ENCODE measurements around the gene ABTB2. TPM values are rescaled to one million over a fixed set of nuclear protein-coding genes. Genes with fewer than 3 reads are reported as not detected.

Gene ABTB2
- total RNA-seq, 2 donors from 2014 or later, result 2.1 to 4.3 TPM

DNA sequence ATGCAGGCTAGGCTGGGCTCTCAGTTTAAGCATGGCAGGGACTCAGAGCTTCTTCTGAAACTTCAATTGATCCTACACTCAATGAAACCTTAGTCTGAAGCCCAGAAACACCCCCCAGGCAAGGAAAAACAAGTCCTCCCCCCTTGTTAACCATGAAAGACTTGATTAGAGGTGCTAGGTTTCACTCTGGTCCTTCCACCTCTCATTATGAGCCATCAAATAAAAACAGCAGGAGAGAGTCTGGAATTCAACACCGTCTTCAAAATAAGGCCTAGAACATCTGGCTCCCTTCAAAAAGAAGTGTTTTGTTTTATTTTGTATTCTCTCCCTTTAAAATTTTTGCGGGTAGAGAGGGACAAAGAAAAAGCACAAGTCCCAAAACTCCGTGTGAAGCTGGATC lies 156.7 kb downstream of the ABTB2 start:
- Histone ChIP-seq H3K9me3 (no peaks in the 10 kb centered on the region), H3K36me3 (replicated peaks in 1 of 2; ENCODE audit: insufficient read depth in 1 of 2, low read depth in 2 of 2) (no peaks in the 10 kb centered on the region), H3K4me3 (no peak overlapping the region), H3K27ac (no peak overlapping the region), H3K27me3 (no peaks in the 10 kb centered on the region), H3K4me1 (no peaks in the 10 kb centered on the region)
- intact Hi-C loops (cut with DNase I), result no loop called here
- TF ChIP-seq, protein P1, sequence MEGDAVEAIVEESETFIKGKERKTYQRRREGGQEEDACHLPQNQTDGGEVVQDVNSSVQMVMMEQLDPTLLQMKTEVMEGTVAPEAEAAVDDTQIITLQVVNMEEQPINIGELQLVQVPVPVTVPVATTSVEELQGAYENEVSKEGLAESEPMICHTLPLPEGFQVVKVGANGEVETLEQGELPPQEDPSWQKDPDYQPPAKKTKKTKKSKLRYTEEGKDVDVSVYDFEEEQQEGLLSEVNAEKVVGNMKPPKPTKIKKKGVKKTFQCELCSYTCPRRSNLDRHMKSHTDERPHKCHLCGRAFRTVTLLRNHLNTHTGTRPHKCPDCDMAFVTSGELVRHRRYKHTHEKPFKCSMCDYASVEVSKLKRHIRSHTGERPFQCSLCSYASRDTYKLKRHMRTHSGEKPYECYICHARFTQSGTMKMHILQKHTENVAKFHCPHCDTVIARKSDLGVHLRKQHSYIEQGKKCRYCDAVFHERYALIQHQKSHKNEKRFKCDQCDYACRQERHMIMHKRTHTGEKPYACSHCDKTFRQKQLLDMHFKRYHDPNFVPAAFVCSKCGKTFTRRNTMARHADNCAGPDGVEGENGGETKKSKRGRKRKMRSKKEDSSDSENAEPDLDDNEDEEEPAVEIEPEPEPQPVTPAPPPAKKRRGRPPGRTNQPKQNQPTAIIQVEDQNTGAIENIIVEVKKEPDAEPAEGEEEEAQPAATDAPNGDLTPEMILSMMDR (IDR thresholded peaks at IDR 0.05), result no peak
- TF ChIP-seq POLR2A (IDR thresholded peaks at IDR 0.05), result no peak
- no peak for DNase-seq
- 77 to 79% methylated on average over 3 of the region's 3 CpGs for WGBS, 2 donors
- ATAC-seq, result no peak

DNA sequence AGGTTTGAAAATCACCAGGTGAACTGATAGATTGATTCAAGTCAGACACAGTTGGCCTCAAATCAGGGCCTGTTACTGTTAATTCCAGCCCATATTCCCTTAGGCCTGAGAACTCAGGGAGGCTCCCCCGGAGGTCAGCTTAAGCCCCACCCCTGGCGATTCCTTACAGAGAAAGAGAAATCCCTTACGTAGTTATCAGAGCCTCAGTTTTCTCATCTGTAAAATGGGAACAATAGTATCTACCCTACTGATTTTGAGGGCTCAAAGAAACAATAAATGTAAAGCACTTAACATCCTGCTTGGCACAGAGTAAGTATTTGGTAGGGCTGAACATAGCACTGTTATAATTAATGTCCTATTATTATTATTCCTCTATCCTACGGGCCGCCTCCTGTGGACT lies 158.3 kb downstream of the ABTB2 start:
- Histone ChIP-seq H3K9me3 (no peaks in the 10 kb centered on the region), H3K27me3 (no peaks in the 10 kb centered on the region), H3K36me3 (replicated peaks in 1 of 2; ENCODE audit: insufficient read depth in 1 of 2, low read depth in 2 of 2) (no peaks in the 10 kb centered on the region), H3K4me3 (no peak overlapping the region), H3K4me1 (no peaks in the 10 kb centered on the region), H3K27ac (no peak overlapping the region)
- TF ChIP-seq POLR2A (IDR thresholded peaks at IDR 0.05), result no peak
- TF ChIP-seq, protein P1 (IDR thresholded peaks at IDR 0.05), result no peak
- WGBS, 2 donors, result 72% methylated on average over 5 of the region's 5 CpGs
- ATAC-seq (no peak), DNase-seq (no peak)
- intact Hi-C loops (cut with DNase I), result no loop called here

DNA sequence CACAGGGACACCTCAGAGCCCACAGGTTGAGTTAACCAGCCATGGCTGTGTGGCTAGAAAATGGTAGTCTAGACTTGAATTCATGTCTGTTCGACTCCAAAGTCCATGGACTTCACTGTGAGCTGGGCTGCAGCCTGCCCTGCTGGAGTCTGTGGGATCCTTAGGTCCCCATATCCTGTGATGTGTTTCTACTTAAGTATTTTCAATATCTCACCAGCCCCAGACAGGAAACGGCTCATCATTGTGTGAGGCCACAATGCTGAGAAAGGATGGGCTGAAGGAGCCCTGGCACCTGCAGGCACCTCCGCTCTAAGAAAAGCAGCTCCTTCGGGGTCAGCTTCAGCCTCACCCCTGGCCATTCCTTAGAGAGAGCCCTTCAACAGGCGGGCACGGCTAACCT lies 159.3 kb downstream of the ABTB2 start:
- TF ChIP-seq, protein P1 (IDR thresholded peaks at IDR 0.05), result no peak
- no peak for TF ChIP-seq POLR2A (IDR thresholded peaks at IDR 0.05)
- intact Hi-C loops (cut with DNase I), result no loop called here
- no peak overlapping the region for H3K27ac ChIP-seq
- DNase-seq, result no peak
- no peaks in the 10 kb centered on the region for H3K4me1 ChIP-seq
- no peak overlapping the region for H3K4me3 ChIP-seq
- no peaks in the 10 kb centered on the region for H3K9me3 ChIP-seq
- no peaks in the 10 kb centered on the region for H3K36me3 ChIP-seq (replicated peaks in 1 of 2; ENCODE audit: insufficient read depth in 1 of 2, low read depth in 2 of 2)
- 88 to 97% methylated on average over 6 of the region's 6 CpGs for WGBS, 2 donors
- no peak for ATAC-seq
- no peaks in the 10 kb centered on the region for H3K27me3 ChIP-seq

DNA sequence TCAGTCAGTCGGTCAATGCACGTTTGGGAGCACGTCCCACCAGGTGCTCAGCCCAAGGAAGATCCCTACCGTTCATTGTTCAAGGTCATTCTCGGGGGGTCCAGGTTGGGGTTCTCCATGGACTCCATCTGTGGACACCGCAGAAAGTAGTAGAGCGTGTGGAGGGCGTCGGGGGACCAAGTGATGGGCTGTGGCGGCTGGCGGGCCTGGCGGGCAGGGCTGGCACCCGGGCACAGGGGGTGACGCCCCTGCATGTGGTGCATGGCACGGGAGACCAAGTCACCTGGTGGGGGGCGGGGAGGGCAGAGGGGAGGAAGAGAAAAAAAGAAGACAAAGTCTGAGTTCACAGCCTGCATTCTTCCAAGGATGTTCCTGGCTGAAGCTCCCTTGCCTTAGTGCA lies 160.6 kb downstream of the ABTB2 start:
- TF ChIP-seq, protein P1 (IDR thresholded peaks at IDR 0.05), result no peak
- no peak for TF ChIP-seq POLR2A (IDR thresholded peaks at IDR 0.05)
- H3K4me3 ChIP-seq, result no peak overlapping the region
- no peaks in the 10 kb centered on the region for H3K9me3 ChIP-seq
- 92 to 96% methylated on average over 14 to 16 of the region's 16 CpGs for WGBS, 2 donors
- DNase-seq (no peak), ATAC-seq (no peak)
- H3K27ac ChIP-seq, result no peak overlapping the region
- H3K4me1 ChIP-seq, result no peaks in the 10 kb centered on the region
- intact Hi-C loops (cut with DNase I), result no loop called here
- H3K27me3 ChIP-seq, result no peaks in the 10 kb centered on the region
- no peaks in the 10 kb centered on the region for H3K36me3 ChIP-seq (replicated peaks in 1 of 2; ENCODE audit: insufficient read depth in 1 of 2, low read depth in 2 of 2)

DNA sequence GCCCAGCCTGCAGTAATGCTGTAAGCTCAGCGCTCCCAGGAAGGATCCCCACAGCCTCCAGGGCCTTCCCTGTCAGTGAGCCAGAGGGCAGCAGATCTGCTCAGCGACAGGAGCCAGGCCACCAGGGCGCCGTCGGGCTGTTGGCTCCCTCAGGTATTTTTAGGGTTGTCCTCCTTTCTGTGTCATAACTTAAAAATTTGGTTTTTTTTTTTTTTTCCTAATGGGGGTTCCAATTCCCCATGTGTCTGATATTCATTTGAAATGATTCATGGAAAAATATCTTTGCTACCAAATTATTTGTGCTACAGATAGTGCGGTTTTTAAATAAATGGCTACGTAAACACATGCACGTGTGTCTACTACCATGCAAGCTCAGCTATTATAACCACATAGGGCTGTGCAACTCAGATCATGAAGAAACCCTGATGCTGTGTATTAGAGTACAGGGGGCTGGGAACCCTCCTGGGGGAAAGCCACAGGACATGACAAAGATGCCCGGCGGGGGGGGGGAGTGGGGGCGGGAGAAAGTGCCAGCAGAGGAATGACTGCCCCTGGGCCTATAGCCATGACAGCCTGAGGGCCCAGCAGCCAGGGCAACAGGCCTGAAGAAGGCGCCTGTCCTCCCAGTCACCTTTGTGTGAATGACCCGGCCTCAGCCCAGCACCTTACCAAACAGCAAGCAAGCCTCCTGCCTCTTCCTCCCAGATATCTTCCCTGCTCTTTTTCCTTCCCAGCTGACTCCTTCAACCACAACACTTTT lies 163.1 kb downstream of the ABTB2 start:
- H3K4me3 ChIP-seq, result no peak overlapping the region
- TF ChIP-seq, protein P1 (IDR thresholded peaks at IDR 0.05), result no peak
- TF ChIP-seq POLR2A (IDR thresholded peaks at IDR 0.05), result no peak
- H3K4me1 ChIP-seq, result no peaks in the 10 kb centered on the region
- DNase-seq (no peak), ATAC-seq (no peak)
- no peak overlapping the region for H3K27ac ChIP-seq
- H3K9me3 ChIP-seq, result no peaks in the 10 kb centered on the region
- no peaks in the 10 kb centered on the region for H3K36me3 ChIP-seq (replicated peaks in 1 of 2; ENCODE audit: insufficient read depth in 1 of 2, low read depth in 2 of 2)
- 87 to 89% methylated on average over 11 of the region's 13 CpGs for WGBS, 2 donors
- intact Hi-C loops (cut with DNase I), result no loop called here
- H3K27me3 ChIP-seq, result no peaks in the 10 kb centered on the region

Data from body of pancreas (tissue), 4 donors.